K562 (cell line): ENCODE results near the gene EEPD1. TPM values are rescaled to one million over a fixed set of nuclear protein-coding genes. Genes with fewer than 3 reads are reported as not detected.

Source experiments
- BCOR ChIP-seq: fragments of 450-650 bp; IDR thresholded peaks from 2 replicates; pipeline ENCODE4 v1.6.1; 2016
- ETV6 ChIP-seq, 3 experiments: fragments of 150-350 bp in 1 of 3; sonication (generic) in 1 of 3; formaldehyde crosslinking in 1 of 3; IDR thresholded peaks; 2 replicates each; pipeline versions ENCODE4 v1.6.1 to v1.8.0; 2014 to 2022; ENCODE audit warnings: borderline replicate concordance in 2 of 3, low read depth in 2 of 3, antibody characterized with exemption in 1 of 3, low read length in 1 of 3, mild to moderate bottlenecking in 1 of 3, missing genetic modification reagents in 1 of 3
- GABPB2 ChIP-seq: fragments of 250-450 bp; sonication (Bioruptor Pico); conservative IDR thresholded peaks from 2 replicates; pipeline ENCODE4 v1.5.1; 2021; ENCODE audit warnings: mild to moderate bottlenecking
- PCBP2 ChIP-seq: fragments of 200-400 bp; formaldehyde crosslinking; IDR thresholded peaks from 2 replicates; pipeline ENCODE4 v1.6.1; 2018; ENCODE audit warnings: low read length, low read depth, mild to moderate bottlenecking, moderate library complexity; ENCODE audit not compliant: poor library complexity, severe bottlenecking
- SAFB ChIP-seq: fragments of 200-400 bp; formaldehyde crosslinking; IDR thresholded peaks from 2 replicates; pipeline ENCODE4 v1.6.1; 2017; ENCODE audit warnings: low read depth, low read length, borderline replicate concordance
- polyA plus RNA-seq, 8 experiments: library from polyadenylated mRNA; depleted of rRNA in 4 of 8; stranded (reverse) in 5 of 8; unstranded in 3 of 8; fragments of >200 nt; fragmentation: Nextera tagmentation in 2 of 8; fragmentation: Illumina TruSeq in 1 of 8; extraction: Ambion mirVana in 2 of 8; extraction: Trizol in 1 of 8; gene quantifications; 2 replicates each; pipeline versions ENCODE4 v1.2.1 to v1.2.3, GENCODE V29; 2011 to 2014; ENCODE audit warnings: inconsistent platforms in 1 of 8, missing spikeins in 1 of 8
- total RNA-seq, 7 experiments: library from RNA; depleted of rRNA in 6 of 7; stranded (reverse); fragments of >200 nt in 6 of 7; fragmentation: Illumina TruSeq in 2 of 7; extraction: Trizol in 2 of 7; gene quantifications; 2 replicates each; pipeline versions ENCODE4 v1.2.1 to v1.2.3, GENCODE V29; 2011 to 2021; ENCODE audit warnings: low replicate concordance in 1 of 7
- TF ChIP-seq, protein P1 (sequence below), 2 experiments: IDR thresholded peaks; 2 replicates each; pipeline ENCODE4 v1.6.1; 2012; ENCODE audit warnings: improper control_type of control experiment in 2 of 2, low read depth in 2 of 2, low read length in 2 of 2, borderline replicate concordance in 1 of 2
- TF ChIP-seq, protein P2 (sequence below): sonication (generic); formaldehyde crosslinking; IDR thresholded peaks from 2 replicates; pipeline ENCODE4 v1.9.0; 2022; ENCODE audit warnings: mild to moderate bottlenecking, missing genetic modification reagents
- TF ChIP-seq, protein P3 (sequence below): fragments of 450-650 bp; IDR thresholded peaks from 2 replicates; pipeline ENCODE4 v1.6.1; 2016; ENCODE audit warnings: mild to moderate bottlenecking, moderate library complexity

EEPD1 gene
- total and polyA plus RNA-seq, 9 of the 15 experiments (the other 6 are each of a cell fraction or from before 2014, with no cell fraction given): 0.01 to 1.5 (median 0.74) TPM; not detected in 1

DNA sequence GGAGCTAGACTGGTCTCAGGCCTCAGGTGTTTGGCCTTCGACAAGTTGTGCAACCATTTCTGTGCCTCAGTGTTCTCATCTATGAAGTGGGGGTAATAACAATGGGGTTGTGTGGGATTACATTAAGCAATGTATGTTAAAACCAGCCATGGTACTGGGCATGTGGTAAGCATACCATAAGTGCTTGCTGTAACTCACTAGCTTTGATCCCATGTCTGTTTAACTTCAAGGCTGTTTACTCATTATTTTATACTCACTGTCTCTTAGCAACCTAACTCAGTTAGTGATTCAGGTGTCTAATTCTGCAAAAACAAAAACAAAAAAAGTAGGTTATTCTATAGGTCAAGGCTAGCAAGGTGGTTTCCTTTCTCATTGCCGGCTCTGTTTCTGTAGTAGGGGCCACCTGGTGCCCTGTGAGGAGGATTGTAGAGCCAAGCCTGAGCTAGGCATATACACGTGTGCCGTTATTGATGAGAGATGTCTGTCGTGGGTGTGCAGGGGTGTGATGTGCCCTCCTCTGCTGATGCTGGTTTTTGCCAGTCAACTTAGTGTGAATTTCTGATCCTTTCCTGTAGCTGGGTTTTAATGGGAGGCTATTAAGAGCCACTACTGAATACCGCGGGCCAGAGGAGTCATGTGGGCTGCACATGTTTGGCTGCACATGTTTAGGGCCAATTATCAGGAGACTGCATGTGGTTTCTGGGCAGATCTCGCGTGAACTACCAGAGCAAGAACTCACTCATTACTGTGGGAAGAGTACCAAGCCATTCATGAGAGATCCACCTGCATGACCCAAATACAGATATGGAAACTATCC lies 56.2 kb downstream of the EEPD1 start (continued):
- TF ChIP-seq, protein P1, sequence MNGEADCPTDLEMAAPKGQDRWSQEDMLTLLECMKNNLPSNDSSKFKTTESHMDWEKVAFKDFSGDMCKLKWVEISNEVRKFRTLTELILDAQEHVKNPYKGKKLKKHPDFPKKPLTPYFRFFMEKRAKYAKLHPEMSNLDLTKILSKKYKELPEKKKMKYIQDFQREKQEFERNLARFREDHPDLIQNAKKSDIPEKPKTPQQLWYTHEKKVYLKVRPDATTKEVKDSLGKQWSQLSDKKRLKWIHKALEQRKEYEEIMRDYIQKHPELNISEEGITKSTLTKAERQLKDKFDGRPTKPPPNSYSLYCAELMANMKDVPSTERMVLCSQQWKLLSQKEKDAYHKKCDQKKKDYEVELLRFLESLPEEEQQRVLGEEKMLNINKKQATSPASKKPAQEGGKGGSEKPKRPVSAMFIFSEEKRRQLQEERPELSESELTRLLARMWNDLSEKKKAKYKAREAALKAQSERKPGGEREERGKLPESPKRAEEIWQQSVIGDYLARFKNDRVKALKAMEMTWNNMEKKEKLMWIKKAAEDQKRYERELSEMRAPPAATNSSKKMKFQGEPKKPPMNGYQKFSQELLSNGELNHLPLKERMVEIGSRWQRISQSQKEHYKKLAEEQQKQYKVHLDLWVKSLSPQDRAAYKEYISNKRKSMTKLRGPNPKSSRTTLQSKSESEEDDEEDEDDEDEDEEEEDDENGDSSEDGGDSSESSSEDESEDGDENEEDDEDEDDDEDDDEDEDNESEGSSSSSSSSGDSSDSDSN (IDR thresholded peaks at IDR 0.05; ENCODE audit: borderline replicate concordance in 1 of 2, low read depth in 2 of 2, low read length in 2 of 2): no peak
- TF ChIP-seq, protein P2, sequence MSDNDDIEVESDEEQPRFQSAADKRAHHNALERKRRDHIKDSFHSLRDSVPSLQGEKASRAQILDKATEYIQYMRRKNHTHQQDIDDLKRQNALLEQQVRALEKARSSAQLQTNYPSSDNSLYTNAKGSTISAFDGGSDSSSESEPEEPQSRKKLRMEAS (CRISPR knock-in tag): peak; percentile 21; the same call in 1 of the 2 replicates
- TF ChIP-seq ETV6 (IDR thresholded peaks at IDR 0.05; ENCODE audit: borderline replicate concordance in 1 of 2, low read depth in 2 of 2, low read length in 1 of 2): no peak
- no peak for TF ChIP-seq ETV6 (CRISPR knock-in tag; IDR thresholded peaks at IDR 0.05; ENCODE audit: borderline replicate concordance)
- TF ChIP-seq, protein P3, sequence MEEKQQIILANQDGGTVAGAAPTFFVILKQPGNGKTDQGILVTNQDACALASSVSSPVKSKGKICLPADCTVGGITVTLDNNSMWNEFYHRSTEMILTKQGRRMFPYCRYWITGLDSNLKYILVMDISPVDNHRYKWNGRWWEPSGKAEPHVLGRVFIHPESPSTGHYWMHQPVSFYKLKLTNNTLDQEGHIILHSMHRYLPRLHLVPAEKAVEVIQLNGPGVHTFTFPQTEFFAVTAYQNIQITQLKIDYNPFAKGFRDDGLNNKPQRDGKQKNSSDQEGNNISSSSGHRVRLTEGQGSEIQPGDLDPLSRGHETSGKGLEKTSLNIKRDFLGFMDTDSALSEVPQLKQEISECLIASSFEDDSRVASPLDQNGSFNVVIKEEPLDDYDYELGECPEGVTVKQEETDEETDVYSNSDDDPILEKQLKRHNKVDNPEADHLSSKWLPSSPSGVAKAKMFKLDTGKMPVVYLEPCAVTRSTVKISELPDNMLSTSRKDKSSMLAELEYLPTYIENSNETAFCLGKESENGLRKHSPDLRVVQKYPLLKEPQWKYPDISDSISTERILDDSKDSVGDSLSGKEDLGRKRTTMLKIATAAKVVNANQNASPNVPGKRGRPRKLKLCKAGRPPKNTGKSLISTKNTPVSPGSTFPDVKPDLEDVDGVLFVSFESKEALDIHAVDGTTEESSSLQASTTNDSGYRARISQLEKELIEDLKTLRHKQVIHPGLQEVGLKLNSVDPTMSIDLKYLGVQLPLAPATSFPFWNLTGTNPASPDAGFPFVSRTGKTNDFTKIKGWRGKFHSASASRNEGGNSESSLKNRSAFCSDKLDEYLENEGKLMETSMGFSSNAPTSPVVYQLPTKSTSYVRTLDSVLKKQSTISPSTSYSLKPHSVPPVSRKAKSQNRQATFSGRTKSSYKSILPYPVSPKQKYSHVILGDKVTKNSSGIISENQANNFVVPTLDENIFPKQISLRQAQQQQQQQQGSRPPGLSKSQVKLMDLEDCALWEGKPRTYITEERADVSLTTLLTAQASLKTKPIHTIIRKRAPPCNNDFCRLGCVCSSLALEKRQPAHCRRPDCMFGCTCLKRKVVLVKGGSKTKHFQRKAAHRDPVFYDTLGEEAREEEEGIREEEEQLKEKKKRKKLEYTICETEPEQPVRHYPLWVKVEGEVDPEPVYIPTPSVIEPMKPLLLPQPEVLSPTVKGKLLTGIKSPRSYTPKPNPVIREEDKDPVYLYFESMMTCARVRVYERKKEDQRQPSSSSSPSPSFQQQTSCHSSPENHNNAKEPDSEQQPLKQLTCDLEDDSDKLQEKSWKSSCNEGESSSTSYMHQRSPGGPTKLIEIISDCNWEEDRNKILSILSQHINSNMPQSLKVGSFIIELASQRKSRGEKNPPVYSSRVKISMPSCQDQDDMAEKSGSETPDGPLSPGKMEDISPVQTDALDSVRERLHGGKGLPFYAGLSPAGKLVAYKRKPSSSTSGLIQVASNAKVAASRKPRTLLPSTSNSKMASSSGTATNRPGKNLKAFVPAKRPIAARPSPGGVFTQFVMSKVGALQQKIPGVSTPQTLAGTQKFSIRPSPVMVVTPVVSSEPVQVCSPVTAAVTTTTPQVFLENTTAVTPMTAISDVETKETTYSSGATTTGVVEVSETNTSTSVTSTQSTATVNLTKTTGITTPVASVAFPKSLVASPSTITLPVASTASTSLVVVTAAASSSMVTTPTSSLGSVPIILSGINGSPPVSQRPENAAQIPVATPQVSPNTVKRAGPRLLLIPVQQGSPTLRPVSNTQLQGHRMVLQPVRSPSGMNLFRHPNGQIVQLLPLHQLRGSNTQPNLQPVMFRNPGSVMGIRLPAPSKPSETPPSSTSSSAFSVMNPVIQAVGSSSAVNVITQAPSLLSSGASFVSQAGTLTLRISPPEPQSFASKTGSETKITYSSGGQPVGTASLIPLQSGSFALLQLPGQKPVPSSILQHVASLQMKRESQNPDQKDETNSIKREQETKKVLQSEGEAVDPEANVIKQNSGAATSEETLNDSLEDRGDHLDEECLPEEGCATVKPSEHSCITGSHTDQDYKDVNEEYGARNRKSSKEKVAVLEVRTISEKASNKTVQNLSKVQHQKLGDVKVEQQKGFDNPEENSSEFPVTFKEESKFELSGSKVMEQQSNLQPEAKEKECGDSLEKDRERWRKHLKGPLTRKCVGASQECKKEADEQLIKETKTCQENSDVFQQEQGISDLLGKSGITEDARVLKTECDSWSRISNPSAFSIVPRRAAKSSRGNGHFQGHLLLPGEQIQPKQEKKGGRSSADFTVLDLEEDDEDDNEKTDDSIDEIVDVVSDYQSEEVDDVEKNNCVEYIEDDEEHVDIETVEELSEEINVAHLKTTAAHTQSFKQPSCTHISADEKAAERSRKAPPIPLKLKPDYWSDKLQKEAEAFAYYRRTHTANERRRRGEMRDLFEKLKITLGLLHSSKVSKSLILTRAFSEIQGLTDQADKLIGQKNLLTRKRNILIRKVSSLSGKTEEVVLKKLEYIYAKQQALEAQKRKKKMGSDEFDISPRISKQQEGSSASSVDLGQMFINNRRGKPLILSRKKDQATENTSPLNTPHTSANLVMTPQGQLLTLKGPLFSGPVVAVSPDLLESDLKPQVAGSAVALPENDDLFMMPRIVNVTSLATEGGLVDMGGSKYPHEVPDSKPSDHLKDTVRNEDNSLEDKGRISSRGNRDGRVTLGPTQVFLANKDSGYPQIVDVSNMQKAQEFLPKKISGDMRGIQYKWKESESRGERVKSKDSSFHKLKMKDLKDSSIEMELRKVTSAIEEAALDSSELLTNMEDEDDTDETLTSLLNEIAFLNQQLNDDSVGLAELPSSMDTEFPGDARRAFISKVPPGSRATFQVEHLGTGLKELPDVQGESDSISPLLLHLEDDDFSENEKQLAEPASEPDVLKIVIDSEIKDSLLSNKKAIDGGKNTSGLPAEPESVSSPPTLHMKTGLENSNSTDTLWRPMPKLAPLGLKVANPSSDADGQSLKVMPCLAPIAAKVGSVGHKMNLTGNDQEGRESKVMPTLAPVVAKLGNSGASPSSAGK: peak; percentile 78
- no peak for TF ChIP-seq PCBP2
- 0 out of 2 replicates have a peak, but pooled peaks have one; percentile 16 for TF ChIP-seq BCOR
- TF ChIP-seq GABPB2 (CRISPR knock-in tag): no peak
- no peak for TF ChIP-seq SAFB
